ENCODE measurements around the gene NEK3.
"Not testable (repeated sequence)": the region's sequence is repeated elsewhere in the genome, so short reads cannot be mapped to it uniquely, and the experiment has no call there.

GRCh38 chr13:52207896-52208295, 48.5 kb upstream of the NEK3 start:
- TF ChIP-seq, protein P1, sequence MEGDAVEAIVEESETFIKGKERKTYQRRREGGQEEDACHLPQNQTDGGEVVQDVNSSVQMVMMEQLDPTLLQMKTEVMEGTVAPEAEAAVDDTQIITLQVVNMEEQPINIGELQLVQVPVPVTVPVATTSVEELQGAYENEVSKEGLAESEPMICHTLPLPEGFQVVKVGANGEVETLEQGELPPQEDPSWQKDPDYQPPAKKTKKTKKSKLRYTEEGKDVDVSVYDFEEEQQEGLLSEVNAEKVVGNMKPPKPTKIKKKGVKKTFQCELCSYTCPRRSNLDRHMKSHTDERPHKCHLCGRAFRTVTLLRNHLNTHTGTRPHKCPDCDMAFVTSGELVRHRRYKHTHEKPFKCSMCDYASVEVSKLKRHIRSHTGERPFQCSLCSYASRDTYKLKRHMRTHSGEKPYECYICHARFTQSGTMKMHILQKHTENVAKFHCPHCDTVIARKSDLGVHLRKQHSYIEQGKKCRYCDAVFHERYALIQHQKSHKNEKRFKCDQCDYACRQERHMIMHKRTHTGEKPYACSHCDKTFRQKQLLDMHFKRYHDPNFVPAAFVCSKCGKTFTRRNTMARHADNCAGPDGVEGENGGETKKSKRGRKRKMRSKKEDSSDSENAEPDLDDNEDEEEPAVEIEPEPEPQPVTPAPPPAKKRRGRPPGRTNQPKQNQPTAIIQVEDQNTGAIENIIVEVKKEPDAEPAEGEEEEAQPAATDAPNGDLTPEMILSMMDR (IDR thresholded peaks at IDR 0.05), result not testable (repeated sequence)
- not testable (repeated sequence) for TF ChIP-seq POLR2A, POLR2AphosphoS5 (IDR thresholded peaks at IDR 0.05)
